GM21528 (cell line): ENCODE data around the gene SPSB2.
"Not testable (repeated sequence)": the region's sequence is repeated elsewhere in the genome, so short reads cannot be mapped to it uniquely, and the experiment has no call there.

Experiments
- ATAC-seq: cut with Tn5 transposase; IDR thresholded peaks from one replicate; pipeline ENCODE4 v1.9.1; 2021; ENCODE audit warnings: mild to moderate bottlenecking, moderate library complexity; ENCODE audit not compliant: unreplicated experiment, low FRiP score

The SPSB2 gene

GRCh38 chr12:6903722-6904121, 30.6 kb upstream of the SPSB2 start:
- no peak for ATAC-seq

DNA sequence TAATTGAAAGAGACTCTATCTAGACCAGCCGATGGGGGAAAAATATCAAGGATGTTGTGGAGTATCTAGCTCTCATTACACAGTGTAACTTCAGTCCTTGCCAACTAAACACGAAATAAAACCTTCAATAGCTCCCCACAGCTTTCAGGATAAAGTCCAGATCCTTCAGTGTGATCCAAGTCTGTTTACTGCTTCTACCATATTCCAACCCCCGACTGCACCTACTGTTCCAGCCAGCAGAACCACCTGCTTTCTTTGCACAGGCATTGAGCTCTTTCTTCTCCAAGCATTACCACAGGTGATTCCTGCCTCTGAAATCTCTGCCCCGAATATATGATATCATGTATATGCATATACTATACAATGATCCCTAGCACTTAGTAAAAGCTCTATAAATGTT, 29.3 kb upstream of the SPSB2 start:
- no peak for ATAC-seq

DNA sequence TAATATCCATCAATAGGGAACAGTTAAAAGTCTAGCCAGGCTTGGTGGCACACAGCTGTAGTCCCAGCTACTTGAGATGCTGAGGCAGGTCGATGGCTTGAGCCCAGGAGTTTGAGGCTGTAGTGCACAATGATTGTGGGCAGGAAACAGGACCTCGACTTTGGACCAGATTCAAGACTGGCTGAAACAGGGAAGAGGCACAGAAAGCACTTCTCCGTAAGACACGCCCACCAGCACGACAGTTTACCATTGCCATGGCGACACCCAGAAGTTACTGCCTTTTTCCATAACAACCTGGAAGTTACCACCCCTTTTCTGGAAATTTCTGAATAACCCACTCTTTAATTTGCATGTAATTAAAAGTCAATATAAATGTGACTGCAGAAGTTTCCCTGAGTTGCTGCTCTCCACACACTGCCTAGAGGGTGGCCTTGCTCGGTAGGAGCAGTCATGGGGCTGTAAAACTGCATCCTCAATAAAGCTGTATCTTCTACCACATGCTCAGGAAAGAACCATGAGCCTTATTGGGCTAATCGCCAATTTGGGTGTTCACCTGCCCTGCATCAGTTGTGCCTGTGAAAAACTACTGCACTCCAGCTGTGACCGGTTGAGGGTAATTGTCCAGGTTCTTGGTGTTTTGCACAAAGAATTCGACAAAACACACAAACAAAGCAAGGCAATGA, 26.9 kb upstream of the SPSB2 start:
- no peak for ATAC-seq

DNA sequence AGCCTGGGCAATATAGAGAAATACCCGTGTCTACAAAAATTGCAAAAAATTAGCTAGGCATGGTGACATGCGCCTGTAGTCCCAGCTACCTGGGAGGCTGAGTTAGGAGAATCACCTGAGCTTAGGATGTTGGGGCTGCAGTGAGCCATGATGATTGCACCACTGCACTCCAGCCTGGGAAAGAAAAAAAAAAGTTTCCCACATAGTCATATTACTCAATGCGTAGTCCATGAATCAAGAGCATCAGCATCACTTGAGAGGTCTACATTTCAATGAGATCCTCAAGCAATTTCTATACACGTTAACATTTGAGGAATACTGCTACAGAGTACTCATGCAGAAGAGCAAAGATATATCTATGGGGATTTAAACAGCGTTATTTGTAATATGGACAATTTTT, 26.3 kb upstream of the SPSB2 start:
- ATAC-seq: no peak

- no peak for ATAC-seq
These were observed 23.8 kb upstream of the SPSB2 start for GRCh38 chr12:6896846-6897435.

DNA sequence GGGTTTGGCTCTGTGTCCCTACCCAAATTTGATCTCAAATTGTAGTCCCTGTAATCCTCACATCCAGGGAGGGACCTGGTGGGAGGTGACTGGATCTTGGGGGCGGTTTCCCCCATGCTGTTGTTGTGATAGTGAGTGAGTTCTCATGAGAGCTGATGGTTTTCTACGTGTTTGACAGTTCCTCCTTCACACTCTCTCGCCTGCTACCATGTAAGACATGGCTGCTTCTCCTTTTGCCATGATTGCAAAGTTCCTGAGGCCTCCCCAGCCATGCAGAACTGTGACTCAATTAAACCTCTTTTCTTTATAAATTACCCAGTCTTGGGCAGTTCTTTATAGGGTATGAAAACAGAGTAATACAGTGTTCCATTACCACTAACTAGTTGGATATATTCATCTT, 21.2 kb upstream of the SPSB2 start:
- ATAC-seq: no peak

DNA sequence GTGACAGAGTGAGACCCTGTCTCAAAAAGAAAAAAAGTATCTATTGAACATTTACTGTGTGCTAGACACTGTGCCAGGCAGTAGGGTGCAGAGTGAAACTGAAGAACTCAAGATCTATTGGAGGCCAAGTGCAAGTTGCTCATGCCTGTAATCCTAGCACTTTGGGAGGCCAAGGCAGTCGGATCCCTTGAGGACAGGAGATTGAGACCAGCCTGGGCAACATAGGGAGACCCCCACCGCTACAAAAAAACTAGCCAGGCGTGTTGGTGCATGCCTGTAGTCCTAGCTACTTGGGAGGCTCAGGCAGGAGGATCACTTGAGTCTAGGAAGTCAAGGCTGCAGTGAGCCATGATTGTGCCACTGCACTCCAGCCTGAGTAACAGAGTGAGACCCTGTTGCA, 19.6 kb upstream of the SPSB2 start:
- ATAC-seq: not testable (repeated sequence)

DNA sequence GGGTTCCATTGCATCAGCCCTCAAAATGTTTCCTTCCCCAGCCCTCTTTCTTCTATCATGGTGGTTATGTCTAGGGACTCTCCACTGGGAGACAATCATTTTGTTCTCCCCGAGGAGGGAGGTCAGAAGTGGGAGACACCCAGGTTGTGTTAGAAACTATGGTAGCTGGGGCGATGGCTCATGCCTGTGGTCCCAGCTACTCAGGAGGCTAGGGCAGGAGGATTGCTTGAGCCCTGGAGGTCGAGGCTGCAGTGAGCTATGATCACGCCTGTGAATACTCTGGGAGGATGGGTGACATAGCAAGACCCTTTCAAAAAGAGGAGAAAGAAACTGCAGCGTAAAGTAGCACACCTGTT, 18.5 kb upstream of the SPSB2 start:
- peak; percentile 2 for ATAC-seq

GRCh38 chr12:6890789-6891645, 17.9 kb upstream of the SPSB2 start:
- ATAC-seq: peak; percentile 91

- ATAC-seq: not testable (repeated sequence)
These were observed 16.9 kb upstream of the SPSB2 start for GRCh38 chr12:6889775-6890573.

GRCh38 chr12:6888794-6889193, 15.7 kb upstream of the SPSB2 start:
- ATAC-seq: not testable (repeated sequence)

- ATAC-seq: no peak
These were observed 15.3 kb upstream of the SPSB2 start for GRCh38 chr12:6888360-6888759.

GRCh38 chr12:6887460-6887859, 14.4 kb upstream of the SPSB2 start:
- no peak for ATAC-seq

- ATAC-seq: not testable (repeated sequence)
These were observed 13.3 kb upstream of the SPSB2 start for GRCh38 chr12:6886206-6886999.

- no peak for ATAC-seq
These were observed 11.4 kb upstream of the SPSB2 start for GRCh38 chr12:6884539-6884938.

- ATAC-seq: no peak
These were observed 10.6 kb upstream of the SPSB2 start for GRCh38 chr12:6883683-6884082.

DNA sequence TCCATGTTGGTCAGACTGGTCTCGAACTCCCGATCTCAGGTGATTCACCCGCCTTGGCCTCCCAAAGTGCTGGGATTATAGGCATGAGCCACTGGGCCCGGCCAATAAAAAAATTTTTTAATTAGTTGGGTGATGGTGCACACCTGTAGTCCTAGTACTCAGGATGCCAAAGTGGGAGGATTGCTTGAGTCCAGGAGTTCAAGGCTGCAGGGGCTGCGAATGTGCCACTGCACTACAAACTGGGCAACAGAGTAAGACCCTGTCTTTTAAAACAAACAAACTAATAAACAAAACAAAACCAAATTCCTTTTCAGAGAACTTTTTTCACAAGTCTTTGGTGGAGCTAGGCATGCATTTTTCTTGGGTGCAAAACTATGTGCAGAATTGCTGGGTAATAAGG, 10.1 kb upstream of the SPSB2 start:
- no peak for ATAC-seq

DNA sequence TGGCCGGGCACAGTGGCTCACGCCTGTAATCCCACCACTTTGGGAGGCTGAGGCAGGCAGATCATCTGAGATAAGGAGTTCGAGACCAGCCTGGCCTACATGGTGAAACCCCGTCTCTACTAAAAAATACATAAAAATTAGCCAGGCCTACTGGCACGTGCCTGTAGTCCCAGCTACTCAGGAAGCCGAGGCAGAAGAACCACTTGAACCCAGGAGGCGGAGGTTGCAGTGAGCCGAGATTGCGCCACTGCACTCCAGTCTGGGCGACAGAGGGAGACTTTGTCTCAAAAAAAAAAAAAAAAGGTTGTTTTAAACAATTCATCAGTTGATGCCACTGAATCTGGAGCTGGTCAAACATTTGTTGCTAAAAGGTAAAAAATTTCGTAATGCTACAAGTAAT, 6.7 kb upstream of the SPSB2 start:
- not testable (repeated sequence) for ATAC-seq

- ATAC-seq: not testable (repeated sequence)
These were observed 889 bp upstream of the SPSB2 start for GRCh38 chr12:6874015-6874368.
